Muscle of back (tissue), 11 donors: ENCODE measurements around the gene LEFTY1. TPM values are rescaled to one million over a fixed set of nuclear protein-coding genes. Genes with fewer than 3 reads are reported as not detected.
"Not testable (repeated sequence)": the region's sequence is repeated elsewhere in the genome, so short reads cannot be mapped to it uniquely, and the experiment has no call there.

Experiments
- DNase-seq, 3 donors: peaks; one replicate each; pipeline versions ENCODE4 v3.0.0 to v3.0.0-alpha.2; 2013
- polyA plus RNA-seq, 10 donors: library from polyadenylated mRNA; unstranded; fragments of 120-200 nt; gene quantifications; one replicate each; pipeline ENCODE4 v1.2.1, GENCODE V29; 2013; ENCODE audit not compliant: insufficient read length in 10 of 10

LEFTY1 gene
- polyA plus RNA-seq, 10 donors = 0.18 to 0.48 (median 0.31) TPM; not detected in 2

DNA sequence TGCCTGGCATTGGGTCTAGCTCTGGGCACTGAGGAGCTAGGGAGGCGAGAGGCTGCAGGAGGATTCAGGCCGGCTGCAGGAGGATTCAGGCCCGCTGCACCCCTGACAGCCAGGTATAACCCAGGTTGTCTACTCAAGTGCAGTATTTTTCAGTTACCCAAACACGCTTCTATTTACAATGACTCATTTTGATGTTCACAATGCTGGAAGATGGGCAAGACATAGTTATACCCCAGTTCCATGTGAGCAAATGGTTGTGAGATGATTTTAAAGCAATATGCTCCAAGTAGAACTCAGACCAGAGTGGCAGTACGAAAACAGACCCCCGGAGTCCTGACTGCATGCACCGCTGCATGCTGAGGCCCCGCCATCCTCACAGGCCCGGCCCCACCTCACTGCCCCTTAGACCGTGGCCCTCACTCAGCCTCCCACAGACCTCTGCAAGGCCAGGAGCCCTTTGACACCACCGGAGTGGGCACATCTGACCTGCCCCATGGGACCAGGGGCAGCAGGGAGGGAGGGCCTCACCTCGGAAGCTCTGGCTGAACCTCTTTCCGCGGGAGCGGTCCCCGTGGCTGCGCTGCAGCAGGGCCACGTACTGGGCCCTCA, 553 bp downstream of the LEFTY1 start:
- DNase-seq = no peak

DNA sequence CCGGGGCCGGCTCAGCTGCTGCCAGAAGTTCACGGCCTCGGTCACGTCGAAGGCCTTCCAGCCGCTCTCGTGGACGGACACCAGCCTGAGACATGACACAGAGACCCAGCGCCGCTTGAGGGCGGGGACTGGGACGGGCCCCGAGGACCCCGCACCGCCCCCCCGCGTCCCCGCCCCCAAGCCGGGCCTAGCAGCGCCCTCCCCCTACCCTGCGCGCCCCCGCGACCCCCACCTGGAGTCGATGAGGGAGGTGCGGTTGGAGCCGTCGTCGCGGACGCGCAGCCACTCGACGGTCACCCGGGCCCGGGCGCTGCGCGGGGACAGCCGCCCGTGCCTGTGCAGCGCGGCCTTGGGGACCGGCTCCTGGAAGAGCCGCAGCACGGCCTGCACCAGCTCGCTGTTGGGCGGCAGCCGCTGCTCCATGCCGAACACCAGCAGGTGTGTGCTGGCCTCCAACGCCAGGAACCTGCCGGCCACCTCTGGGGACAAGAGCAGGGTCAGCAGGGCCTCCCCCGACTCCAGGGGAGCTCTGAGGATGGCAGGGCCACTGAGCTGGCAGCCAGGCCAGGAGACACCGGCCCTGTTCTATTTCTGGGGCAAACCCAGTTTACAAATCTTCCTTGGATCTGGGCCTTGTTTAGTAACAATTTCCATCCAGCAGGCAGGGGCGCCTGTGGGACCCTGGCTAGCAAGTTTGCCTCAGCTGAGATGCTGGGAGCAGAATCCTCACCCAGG, 1.2 kb downstream of the LEFTY1 start:
- DNase-seq = not testable (repeated sequence)

DNA sequence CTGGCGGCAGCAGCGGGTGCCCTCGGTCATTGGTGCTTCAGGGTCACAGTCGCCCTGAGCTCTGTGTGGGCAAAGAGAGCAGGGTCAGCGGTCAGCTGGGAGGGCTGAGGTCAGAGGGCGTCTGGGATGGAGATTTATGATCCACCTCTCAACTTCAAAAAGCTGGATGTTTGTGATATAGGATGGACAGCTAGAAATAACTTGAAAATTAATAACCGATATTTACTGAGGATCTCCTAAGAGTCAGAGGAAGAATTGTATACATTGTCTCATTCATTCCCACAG, 2.0 kb downstream of the LEFTY1 start:
- no peak for DNase-seq

DNA sequence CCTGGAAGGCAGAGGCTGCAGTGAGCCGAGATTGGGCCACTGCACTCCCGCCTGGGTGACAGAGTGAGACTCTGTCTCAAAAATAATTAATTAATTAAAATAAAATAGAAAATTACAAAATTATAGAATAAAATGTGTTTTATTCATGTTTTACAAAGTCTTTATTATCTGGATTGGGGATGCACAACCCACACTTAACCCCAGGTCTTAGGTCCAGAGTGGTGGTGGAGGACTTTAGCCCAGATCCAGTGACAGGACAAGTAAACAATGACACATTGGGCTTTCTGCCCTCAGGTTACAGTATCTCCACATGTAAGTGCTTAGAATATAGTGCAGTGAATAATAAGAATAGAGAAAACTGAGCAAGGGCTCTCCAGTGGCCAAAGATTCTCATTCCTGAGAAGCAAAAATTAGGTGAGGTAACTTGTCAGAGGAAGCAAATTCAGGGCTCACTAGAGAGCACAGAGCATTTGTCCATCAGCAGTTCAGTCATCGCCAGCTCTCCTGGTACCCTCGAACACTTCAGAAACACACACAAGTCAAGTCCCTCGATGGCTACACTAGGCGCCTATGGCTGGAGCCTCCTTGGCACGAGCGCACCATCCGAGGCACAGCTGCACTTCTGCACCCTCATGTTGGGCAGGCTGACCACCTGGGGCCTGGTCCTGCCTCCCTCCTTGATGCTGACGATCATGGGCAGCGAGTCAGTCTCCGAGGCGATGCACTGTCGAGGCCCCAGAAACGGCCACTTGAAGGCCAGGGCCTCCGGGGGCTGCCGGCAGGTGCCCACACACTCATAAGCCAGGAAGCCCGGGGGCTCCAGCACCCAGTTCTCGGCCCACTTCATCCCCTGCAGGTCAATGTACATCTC, 2.6 kb downstream of the LEFTY1 start:
- no peak for DNase-seq

DNA sequence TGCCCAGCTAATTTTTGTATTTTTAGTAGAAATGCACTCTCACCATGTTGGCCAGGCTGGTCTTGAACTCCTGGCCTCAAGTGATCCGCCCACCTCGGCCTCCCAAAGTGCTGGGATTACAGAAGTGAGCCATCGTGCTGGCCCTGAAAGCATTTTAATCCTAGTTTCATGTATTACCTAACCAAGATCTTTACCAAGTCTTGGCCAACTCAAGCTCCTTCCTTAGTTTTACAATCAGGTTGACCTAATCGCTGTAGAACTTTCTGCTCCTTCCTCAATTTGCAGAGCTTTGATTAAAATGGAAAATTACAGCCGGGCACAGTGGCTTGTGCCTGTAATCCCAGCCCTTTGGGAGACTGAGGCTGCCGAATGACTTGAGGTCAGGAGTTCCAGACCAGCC, 3.6 kb downstream of the LEFTY1 start:
- no peak for DNase-seq

DNA sequence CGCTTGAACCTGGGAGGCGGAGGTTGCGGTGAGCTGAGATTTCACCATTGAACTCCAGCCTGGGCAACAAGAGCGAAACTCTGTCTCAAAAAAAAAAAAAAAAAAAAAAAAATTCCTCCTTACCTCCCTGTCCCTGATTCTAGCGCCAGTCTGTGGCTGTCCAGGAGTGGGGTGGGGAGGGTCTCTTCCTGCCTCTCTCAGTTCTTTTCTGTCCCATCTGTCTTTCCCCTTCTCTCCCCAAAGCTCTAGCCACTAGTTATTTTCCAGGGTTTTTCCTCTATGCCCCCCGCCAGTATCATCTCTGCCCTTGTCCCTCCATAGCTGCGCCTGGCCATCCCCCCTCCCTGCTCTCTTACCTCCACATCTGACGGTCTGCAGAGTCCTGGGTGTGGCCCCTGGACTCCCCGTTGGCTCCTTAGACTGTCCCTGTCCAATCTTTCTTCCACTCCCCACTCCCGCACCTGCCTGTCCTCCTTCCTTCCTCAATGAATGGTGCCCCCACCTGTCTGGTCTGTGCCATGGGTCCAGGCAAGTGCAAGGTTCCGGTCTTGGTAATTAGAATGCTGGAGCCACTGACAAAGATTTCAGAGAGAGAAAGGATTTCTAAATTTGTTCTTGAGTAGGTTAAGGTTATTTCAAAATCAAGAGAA, 5.2 kb downstream of the LEFTY1 start:
- no peak for DNase-seq

DNA sequence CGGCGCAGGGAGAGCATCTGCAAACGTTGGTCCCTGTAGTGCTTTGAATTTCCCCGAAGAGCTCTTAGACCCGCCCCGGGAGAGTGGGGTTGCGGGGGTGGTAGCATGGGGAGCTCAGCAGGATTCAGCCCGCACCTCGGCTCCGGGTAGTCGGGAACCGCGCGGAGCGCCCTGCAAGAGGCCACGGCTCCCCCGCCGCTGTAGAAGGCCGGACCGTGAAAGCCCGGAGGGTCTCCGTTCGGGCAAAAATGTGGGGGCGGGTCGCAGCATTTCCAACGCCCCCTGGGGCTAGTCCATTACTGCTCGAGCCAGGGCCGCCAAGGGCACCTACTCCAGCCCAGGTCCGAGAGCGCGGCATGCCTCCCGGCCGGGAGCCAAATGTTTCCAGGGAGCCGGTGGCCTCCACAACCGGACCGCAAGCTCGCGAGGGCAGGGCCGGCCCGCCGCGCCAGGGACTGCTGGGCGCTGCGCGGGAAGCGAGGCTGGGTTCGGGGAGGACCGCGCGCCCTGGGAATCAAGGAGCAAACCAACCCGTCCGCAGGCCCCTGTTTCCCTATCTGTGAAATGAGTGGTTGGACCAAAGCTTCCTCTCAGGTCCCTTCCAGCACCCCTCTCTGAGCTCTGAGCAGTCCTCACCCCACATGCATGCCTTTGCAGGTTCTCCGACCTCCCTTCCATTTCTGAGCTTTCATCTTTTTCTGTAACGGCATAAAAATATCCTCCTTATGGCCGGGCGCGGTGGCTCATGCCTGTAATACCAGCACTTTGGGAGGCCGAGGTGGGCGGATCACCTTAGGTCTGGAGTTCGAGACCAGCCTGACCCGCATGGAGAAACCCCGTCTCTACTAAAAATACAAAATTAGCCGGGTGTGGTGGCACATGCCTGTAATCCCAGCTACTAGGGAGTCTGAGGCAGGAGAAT, 6.0 kb downstream of the LEFTY1 start:
- peak; percentile 21 to 80 (median 49) for DNase-seq

DNA sequence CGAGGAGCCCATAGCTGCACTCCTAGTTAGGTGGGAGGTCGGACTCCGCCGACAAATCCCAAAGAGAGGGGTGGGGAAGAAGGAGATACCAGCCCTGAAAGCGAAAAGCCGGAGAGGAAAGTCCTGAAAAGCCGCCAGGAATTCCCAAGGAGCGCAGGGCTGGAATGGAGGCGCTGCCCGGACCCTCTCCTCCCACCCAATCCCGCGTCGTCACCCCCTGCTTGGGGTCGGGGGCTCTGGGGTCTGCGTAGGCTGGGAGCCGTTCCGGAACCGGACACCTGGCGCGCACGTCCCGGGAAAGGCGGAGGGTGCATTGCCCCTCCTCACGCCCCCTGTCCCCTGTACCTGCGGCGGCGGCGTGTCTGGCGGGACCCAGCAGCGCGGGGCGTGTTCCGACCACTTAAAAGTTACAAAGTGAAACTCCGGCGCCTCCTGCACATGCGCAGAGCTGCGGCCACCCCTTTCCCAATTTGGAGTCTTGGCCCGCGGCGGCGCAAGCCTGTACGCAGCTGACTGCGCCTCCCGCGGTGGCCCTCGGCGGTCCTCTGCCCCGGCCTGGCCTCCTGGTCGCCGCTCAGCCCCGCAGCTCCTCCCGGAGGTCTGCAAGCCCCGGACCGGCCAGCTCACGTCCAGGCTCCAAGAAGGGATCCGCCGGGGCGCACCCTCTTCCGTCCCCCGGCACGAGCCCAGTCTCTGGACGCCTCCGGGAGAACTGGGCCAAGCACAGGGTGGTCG, 6.8 kb downstream of the LEFTY1 start, which contains the start of gene TMEM63A:
Gene TMEM63A, minus strand, starts transcription at position 422 of the 735 bp plus-strand sequence. CDS start 4,800 bp downstream, outside the sequence.
- peak; percentile 87 to 96 (median 92) for DNase-seq

DNA sequence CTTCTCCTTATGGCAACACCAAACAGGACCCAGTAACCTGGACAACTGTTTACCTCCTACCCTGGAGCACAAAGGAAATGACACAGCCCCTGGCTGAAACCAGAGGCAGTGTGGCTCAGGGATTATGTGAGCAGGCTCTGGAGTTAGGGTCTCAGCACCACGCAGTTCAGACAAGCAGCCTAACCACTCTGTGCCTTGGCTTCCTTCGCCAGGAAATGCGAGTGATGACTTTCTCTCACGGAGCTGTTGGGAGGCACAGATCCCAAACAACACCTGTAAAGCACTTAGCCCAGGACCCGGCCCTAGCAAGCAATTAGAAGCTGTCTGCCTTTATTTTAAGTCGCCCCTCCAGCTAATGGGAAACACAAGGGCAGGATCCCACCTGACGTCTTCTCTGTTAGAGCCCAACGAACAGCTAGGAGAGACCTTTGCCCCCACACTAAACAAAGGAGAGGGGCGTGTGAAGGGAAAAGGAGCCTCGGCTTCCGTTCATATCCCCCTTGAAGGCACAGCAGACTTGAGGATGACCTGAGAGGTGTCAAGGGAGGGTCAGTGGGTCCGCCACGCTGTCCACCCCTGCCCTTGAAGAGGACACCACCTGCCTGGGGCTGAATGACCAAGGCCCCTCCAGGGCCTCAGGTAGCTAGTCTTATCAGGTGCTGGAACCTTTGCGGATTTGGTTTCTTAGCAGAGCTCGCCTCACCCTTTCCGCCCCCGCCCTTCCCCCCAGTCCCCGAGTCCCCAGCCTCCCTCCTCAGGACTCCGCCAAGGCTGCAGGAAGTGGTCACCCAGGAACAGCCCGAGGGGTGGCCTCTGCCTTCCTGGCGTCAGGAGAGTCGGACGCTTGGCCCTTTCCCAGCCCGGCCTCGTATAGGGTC, 7.6 kb downstream of the LEFTY1 start:
- peak in 2 of 3 donors; percentile 14 to 27 for DNase-seq

DNA sequence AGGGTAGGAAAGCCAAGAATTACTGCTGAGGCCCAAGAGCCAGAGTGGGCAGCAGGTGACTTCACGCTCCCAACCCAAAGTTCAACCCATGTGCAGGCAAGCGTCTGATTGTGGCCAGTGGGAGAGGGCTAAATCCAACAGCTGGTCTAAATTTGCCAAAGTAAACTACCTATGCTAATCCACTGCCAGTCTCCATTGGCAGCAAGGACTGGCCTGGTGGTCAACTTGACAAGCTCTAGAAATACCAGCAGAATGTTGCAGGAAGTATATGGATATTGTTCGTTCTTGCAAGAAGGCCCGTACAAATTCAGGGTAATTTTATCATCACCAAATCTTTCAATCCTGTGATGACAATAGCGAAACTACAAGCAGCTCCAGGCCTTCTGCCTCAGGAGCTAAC, 8.3 kb downstream of the LEFTY1 start:
- no peak for DNase-seq

DNA sequence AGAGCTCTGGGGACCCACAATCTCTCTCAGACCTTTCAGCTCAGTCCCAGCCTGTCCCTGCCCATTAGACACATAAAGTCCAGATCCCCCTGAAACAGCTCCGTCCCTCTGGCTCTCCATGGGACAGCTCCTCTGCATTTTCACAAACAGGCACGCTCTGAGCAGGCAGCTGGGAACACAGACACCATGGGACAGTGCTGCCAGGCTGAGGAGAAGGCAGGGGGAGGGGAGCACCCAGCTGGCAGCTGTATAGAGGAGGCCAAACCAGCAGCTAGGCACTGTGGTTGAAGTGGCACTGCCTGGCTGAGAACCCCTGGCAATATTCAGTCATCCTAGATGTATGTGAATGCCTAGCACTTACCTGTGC, 8.7 kb downstream of the LEFTY1 start:
- DNase-seq = peak in 1 of 3 donors; percentile 25

DNA sequence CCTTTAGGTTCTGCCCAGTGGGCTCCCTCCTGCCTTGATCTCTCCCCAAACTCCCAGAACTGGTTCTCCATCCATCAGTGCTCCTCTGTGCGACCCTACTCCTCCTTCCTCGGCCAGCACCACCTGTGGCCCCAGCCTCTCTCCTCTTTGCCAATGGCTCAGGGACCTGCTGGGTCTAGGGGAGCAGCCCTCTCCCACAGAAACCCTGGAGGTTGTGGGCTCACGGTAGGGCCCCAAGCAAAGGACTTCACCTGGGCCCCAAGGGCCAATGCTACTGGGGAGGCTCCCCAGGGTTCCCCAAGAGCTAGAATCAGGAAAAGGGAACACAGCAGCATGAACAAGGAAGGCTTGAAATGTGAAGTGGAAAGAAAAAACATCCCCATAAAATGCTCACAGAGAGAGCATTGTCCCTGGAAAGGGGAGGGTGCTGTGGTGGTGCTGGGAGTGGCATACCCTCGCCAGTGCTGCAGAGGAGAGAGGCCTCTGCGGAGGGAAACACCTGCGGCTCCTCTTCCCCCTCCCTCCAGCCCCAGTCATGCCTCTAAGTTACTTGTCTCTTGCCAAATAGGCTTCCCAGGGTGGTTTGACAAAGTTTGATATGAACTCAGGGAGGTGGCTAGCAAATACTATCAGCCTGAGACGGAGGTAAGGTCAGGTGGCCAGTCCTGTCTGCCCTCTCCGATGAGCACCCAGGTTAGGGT, 9.3 kb downstream of the LEFTY1 start:
- no peak for DNase-seq

DNA sequence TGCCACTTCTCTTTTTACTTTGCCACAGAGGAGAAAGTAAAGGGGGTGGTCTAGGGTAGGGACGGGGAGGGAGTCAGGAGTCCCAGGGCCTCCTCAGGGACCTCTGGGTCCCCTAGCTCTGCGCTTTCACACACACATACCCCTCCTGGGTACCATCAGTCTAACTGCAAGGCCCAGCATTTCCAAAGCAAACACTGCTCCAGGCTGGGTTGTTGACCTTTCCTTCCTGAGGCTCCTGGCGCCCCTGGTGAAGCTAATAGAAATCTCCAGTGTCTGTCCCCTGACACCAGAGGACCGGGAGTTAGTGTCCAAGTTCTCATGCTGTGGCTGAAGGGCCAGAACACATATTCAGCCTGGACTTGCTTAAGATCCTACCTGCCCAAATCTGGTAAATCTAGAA, 10.7 kb downstream of the LEFTY1 start:
- DNase-seq = no peak

DNA sequence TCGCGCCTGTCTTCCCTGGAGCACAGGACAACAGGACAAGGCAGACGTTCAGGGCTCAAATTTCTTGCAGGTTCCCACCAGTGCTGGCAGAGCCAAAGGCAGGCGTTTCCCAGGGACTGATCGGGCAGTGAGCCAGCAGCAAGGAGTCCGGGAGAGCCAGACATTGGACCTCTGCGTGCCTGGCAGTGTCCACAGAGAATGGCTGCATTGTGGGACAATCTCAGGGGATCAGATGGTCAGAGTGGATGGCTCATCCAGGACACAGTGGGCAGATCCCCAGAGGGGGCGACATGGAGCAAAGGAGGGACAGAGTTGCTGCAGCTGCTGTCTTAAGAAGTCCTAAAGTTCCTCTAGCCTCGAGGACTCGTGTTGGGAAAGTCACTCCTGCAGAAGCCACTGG, 11.4 kb downstream of the LEFTY1 start:
- peak; percentile 41 to 63 (median 43) for DNase-seq

DNA sequence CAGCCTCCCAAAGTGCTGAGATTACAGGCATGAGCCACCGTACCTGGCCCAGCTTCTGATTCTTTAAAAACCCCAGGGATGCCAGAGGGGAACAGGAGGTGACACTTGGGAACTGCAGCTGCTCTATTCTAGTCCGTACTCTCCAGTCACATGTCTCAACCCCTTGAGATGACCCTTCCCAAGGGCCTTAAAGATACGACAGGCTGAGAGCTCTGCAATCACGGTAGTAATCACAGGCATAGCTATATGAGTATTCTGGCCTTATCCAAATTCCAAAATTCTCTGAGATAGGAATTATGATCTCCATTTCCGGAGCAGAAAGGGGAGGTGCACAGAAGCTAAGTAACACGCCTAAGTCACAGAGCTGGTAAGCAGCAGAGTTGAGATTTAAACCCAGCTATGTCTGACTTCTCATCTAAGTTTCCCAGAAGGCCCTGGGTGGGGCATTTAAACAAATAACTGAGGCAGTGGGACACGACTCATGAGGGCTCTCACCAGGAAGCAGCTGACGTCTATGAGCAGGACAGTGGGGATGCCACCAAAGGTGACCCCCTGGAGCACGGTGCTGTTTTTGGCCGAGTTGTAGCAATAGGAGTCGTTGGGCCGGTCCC, 11.9 kb downstream of the LEFTY1 start:
- no peak for DNase-seq

DNA sequence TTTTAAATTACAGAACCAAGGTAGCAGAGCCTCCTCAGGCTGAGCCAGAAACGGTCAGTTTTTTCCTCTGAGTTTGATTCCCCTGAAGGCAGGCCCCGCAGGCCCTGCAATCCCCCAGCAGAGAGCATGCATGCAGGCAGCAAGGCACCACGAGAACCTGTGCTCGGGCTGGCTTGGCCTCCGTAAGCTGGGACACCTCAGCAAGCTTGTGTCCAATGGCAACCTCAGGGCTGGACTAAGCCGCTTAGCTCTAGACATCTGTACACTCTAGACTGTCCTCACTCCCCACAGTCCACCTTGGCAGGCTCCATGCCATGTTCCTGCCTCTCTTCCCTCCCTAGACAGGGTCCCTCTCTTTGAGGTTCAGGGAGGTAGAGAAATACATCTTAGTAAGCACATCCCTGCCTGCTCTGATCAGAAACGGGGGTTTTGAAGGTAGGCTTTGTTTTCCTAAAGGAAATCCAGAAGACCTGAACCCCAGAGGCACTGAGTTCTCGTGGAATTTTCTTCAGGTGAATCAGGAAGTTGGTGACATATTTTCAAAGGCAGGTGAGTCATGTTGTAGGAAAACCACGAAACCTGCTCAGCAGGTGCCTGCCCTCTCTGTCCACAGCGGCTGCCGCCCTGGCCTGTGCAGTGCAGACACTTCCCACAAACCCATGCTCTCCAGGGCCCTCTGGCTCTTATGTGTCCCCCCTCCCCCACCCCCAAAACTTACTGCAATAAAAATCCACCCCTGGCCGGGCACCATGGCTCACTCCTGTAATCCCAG, 13.7 kb downstream of the LEFTY1 start:
- DNase-seq = no peak

DNA sequence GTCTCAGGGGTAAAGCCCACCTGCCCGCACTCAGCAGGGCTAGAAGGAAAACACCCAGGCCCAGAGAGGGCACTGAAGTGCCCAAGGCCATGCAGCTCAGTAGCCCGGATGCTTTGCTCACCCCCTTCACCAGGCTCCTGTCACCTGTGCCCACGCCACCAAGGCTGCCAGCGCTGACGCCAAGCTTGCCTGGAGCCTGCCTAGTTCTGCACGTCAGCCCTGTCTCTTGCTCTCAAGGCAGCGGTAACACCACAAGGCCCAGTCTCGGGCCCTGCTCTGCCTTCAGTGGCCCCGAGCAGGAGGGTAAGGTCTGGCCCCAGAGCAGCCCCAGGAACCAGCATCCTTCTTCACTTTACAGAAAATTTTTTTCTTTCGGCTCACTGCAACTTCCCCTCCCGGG, 14.5 kb downstream of the LEFTY1 start:
- DNase-seq = no peak
